Tibial nerve (tissue), 4 donors: ENCODE measurements around the gene BBIP1. TPM values are rescaled to one million over a fixed set of nuclear protein-coding genes. Genes with fewer than 3 reads are reported as not detected.

ENCODE experiments used
- DNase-seq, 2 donors: peaks; one replicate each; pipeline ENCODE4 v3.0.0-alpha.2; 2019; ENCODE audit warnings: low spot score in 2 of 2
- H3K27ac ChIP-seq, 4 donors: fragments of 200-600 bp; sonication (generic) in 3 of 4; one replicate each; pipeline ENCODE4 v1.5.1; 2017 to 2019; ENCODE audit warnings: mild to moderate bottlenecking in 1 of 4
- H3K27me3 ChIP-seq, 2 donors: fragments of 200-600 bp; sonication (generic) in 1 of 2; one replicate each; pipeline versions ENCODE4 v1.5.1 to v1.6.0; 2017 to 2019
- H3K36me3 ChIP-seq, 3 donors: fragments of 200-600 bp; sonication (generic); one replicate each; pipeline ENCODE4 v1.5.1; 2018 to 2019
- H3K4me1 ChIP-seq, 4 donors: fragments of 200-600 bp; sonication (generic) in 3 of 4; one replicate each; pipeline ENCODE4 v1.5.1; 2017 to 2019
- H3K4me3 ChIP-seq, 4 donors: fragments of 200-600 bp; sonication (generic) in 3 of 4; one replicate each; pipeline ENCODE4 v1.5.1; 2017 to 2019; ENCODE audit warnings: mild to moderate bottlenecking in 1 of 4, moderate library complexity in 1 of 4
- H3K9me3 ChIP-seq, 4 donors: fragments of 200-600 bp; sonication (generic) in 3 of 4; one replicate each; pipeline ENCODE4 v1.5.1; 2017 to 2019
- CTCF ChIP-seq, 5 experiments: fragments of 200-600 bp in 3 of 5; fragments of 450-650 bp in 2 of 5; sonication (generic) in 3 of 5; IDR thresholded peaks; one replicate each; pipeline ENCODE4 v1.5.1; 2016 to 2019; ENCODE audit warnings: antibody characterized with exemption in 5 of 5, mild to moderate bottlenecking in 3 of 5, moderate library complexity in 2 of 5
- EP300 ChIP-seq, 2 donors: sonication (generic); formaldehyde crosslinking; IDR thresholded peaks; one replicate each; pipeline ENCODE4 v1.6.1; 2017; ENCODE audit warnings: antibody characterized with exemption in 2 of 2, mild to moderate bottlenecking in 1 of 2
- POLR2A ChIP-seq, 2 donors: fragments of 450-650 bp; IDR thresholded peaks; one replicate each; pipeline ENCODE4 v1.6.1; 2017; ENCODE audit warnings: antibody characterized with exemption in 2 of 2, mild to moderate bottlenecking in 2 of 2, moderate library complexity in 2 of 2
- whole genome bisulfite sequencing, 2 donors: methylation state at CpG; one replicate each; pipeline ENCODE4 v1.1.5; 2018; 5-methylcytosine and 5-hydroxymethylcytosine counted together
- total RNA-seq, 4 donors: library from RNA; depleted of rRNA; stranded (reverse); fragments of >200 nt; gene quantifications; one replicate each; pipeline ENCODE4 v1.1.0, GENCODE V29; 2016

The BBIP1 gene
- total RNA-seq, 4 donors from 2014 or later: 25.2 to 37.0 (median 33.9) TPM

- Histone ChIP-seq H3K9me3 (no peaks in the 10 kb centered on the region), H3K4me1 (peaks cover 0 to 6% (median 0%) of the 10 kb centered on the region in 4 donors), H3K36me3 (peaks cover 0 to 43% (median 0%) of the 10 kb centered on the region in 3 donors), H3K4me3 (no peak overlapping the region), H3K27me3 (no peaks in the 10 kb centered on the region), H3K27ac (no peak overlapping the region)
- TF ChIP-seq EP300 (IDR thresholded peaks at IDR 0.05): no peak
- no peak for TF ChIP-seq POLR2A (IDR thresholded peaks at IDR 0.05)
- DNase-seq: no peak
- 48 to 70% methylated on average over 3 of the region's 3 CpGs for WGBS, 2 donors
Observed at GRCh38 chr10:110903280-110904278, 15.4 kb downstream of the BBIP1 start.

GRCh38 chr10:110901954-110902819 lies 16.8 kb downstream of the BBIP1 start:
- WGBS, 2 donors: 84 to 85% methylated on average over 7 of the region's 7 CpGs
- H3K4me3 ChIP-seq: no peak overlapping the region
- peaks cover 0 to 47% (median under 1%) of the 10 kb centered on the region in 3 donors for H3K36me3 ChIP-seq
- DNase-seq: no peak
- H3K27me3 ChIP-seq: no peaks in the 10 kb centered on the region
- TF ChIP-seq CTCF (IDR thresholded peaks at IDR 0.05): no peak
- no peak for TF ChIP-seq POLR2A (IDR thresholded peaks at IDR 0.05)
- no peak for TF ChIP-seq EP300 (IDR thresholded peaks at IDR 0.05)
- no peak overlapping the region for H3K27ac ChIP-seq
- H3K4me1 ChIP-seq: peaks cover 0 to 8% (median under 1%) of the 10 kb centered on the region in 4 donors
- H3K9me3 ChIP-seq: no peaks in the 10 kb centered on the region

GRCh38 chr10:110900983-110901382 lies 18.0 kb downstream of the BBIP1 start:
- 97 to 98% methylated on average over 2 of the region's 2 CpGs for WGBS, 2 donors
- H3K9me3 ChIP-seq: no peaks in the 10 kb centered on the region
- H3K27ac ChIP-seq: no peak overlapping the region
- DNase-seq: no peak
- TF ChIP-seq CTCF (IDR thresholded peaks at IDR 0.05): no peak
- no peak for TF ChIP-seq EP300 (IDR thresholded peaks at IDR 0.05)
- TF ChIP-seq POLR2A (IDR thresholded peaks at IDR 0.05): no peak
- peaks cover 0 to 13% (median 3%) of the 10 kb centered on the region in 4 donors for H3K4me1 ChIP-seq
- no peak overlapping the region for H3K4me3 ChIP-seq
- peaks cover 2 to 44% (median 4%) of the 10 kb centered on the region in 3 donors for H3K36me3 ChIP-seq
- H3K27me3 ChIP-seq: no peaks in the 10 kb centered on the region

- Histone ChIP-seq H3K27ac (no peak overlapping the region), H3K27me3 (no peaks in the 10 kb centered on the region), H3K36me3 (peaks cover 2 to 48% (median 4%) of the 10 kb centered on the region in 3 donors), H3K9me3 (no peaks in the 10 kb centered on the region), H3K4me3 (no peak overlapping the region), H3K4me1 (peaks cover 0 to 18% (median 3%) of the 10 kb centered on the region in 4 donors)
- DNase-seq: no peak
- no peak for TF ChIP-seq CTCF (IDR thresholded peaks at IDR 0.05)
Observed at GRCh38 chr10:110898391-110898790, 20.6 kb downstream of the BBIP1 start.

- peaks cover 2 to 53% (median 4%) of the 10 kb centered on the region in 3 donors for H3K36me3 ChIP-seq
- no peak for TF ChIP-seq CTCF (IDR thresholded peaks at IDR 0.05)
- H3K27ac ChIP-seq: no peak overlapping the region
- peaks cover 0 to 24% (median 3%) of the 10 kb centered on the region in 4 donors for H3K4me1 ChIP-seq
- H3K27me3 ChIP-seq: no peaks in the 10 kb centered on the region
- no peak for DNase-seq
- WGBS, 2 donors: 87 to 90% methylated on average over 1 of the region's 1 CpG
- H3K4me3 ChIP-seq: no peak overlapping the region
- no peaks in the 10 kb centered on the region for H3K9me3 ChIP-seq
Observed at GRCh38 chr10:110897184-110897583, 21.8 kb downstream of the BBIP1 start.
